SU-DHL-6 (cell line): Measurements from ENCODE around the gene SSR3.

ENCODE experiments used
- H2AFZ ChIP-seq: fragments of 200-600 bp; sonication (generic); 2 replicates; pipeline ENCODE4 v1.6.1; 2014; ENCODE audit warnings: low read depth, mild to moderate bottlenecking, moderate library complexity, mixed read lengths, antibody characterized with exemption, low read length; ENCODE audit not compliant: severe bottlenecking
- H3F3A ChIP-seq: fragments of 200-600 bp; shearing (Covaris generic); 2 replicates; pipeline ENCODE4 v1.6.0; 2016; ENCODE audit warnings: antibody characterized with exemption, mild to moderate bottlenecking; ENCODE audit not compliant: insufficient read depth
- H3K27ac ChIP-seq: fragments of 200-600 bp; sonication (generic); 2 replicates; pipeline ENCODE4 v1.5.1; 2016; ENCODE audit warnings: low read depth, mild to moderate bottlenecking, low read length, moderate library complexity, mixed read lengths
- H3K27me3 ChIP-seq: fragments of 200-600 bp; sonication (generic), shearing (Covaris generic); 2 replicates; pipeline ENCODE4 v1.6.0; 2014; ENCODE audit warnings: mild to moderate bottlenecking, low read length
- H3K36me3 ChIP-seq: fragments of 200-600 bp; sonication (generic); 2 replicates; pipeline ENCODE4 v1.6.1; 2014; ENCODE audit warnings: mild to moderate bottlenecking, low read length, mixed read lengths
- H3K4me2 ChIP-seq: fragments of 300-600, 200-600 bp; shearing (Covaris generic), sonication (generic); 2 replicates; pipeline ENCODE4 v1.6.0; 2014; ENCODE audit warnings: low read length, low read depth, mild to moderate bottlenecking; ENCODE audit not compliant: poor library complexity, severe bottlenecking
- H3K4me3 ChIP-seq: fragments of 200-600 bp; sonication (generic); 2 replicates; pipeline ENCODE4 v1.5.1; 2014; ENCODE audit warnings: antibody characterized with exemption, low read length, mild to moderate bottlenecking, mixed read lengths; ENCODE audit not compliant: insufficient read depth, poor library complexity, severe bottlenecking
- H3K79me2 ChIP-seq: fragments of 200-600 bp; sonication (generic); 2 replicates; pipeline ENCODE4 v1.6.1; 2014; ENCODE audit warnings: mild to moderate bottlenecking, low read length, moderate library complexity; ENCODE audit not compliant: insufficient read depth
- H3K9ac ChIP-seq: fragments of 200-600 bp; sonication (generic); 2 replicates; pipeline ENCODE4 v1.7.0; 2014; ENCODE audit warnings: mild to moderate bottlenecking, low read length
- H3K9me2 ChIP-seq: fragments of 200-600 bp; sonication (generic); replicated peaks from 2 replicates; pipeline ENCODE4 v1.6.1; 2014; ENCODE audit warnings: low read length; ENCODE audit not compliant: insufficient read depth
- H3K9me3 ChIP-seq: fragments of 200-600 bp; sonication (generic); 2 replicates; pipeline ENCODE4 v1.6.1; 2014; ENCODE audit warnings: low read length, mixed read lengths; ENCODE audit not compliant: insufficient read depth
- H4K20me1 ChIP-seq: fragments of 200-600 bp; sonication (generic); 2 replicates; pipeline ENCODE4 v1.6.1; 2014; ENCODE audit warnings: low read depth, mild to moderate bottlenecking, antibody characterized with exemption, low read length, moderate library complexity, mixed read lengths
- CTCF ChIP-seq: fragments of 200-600 bp; sonication (generic); IDR thresholded peaks from one replicate; pipeline ENCODE4 v1.5.1; 2017; ENCODE audit warnings: antibody characterized with exemption, mild to moderate bottlenecking, low read length, moderate library complexity; ENCODE audit not compliant: insufficient read depth, poor library complexity, severe bottlenecking
- EZH2phosphoT487 ChIP-seq: fragments of 200-600 bp; sonication (generic), shearing (Covaris generic); conservative IDR thresholded peaks from 2 replicates; pipeline ENCODE4 v1.6.1; 2018; ENCODE audit warnings: mild to moderate bottlenecking, antibody characterized with exemption, low read length, moderate library complexity, mixed read lengths

Gene SSR3

GRCh38 chr3:156519758-156520162, 35.2 kb downstream of the SSR3 start:
- H3K27me3 ChIP-seq: no peaks in the 10 kb centered on the region
- H3K79me2 ChIP-seq: no peaks in the 10 kb centered on the region
- no peaks in the 10 kb centered on the region for H3K9me3 ChIP-seq
- no peaks in the 10 kb centered on the region for H3K36me3 ChIP-seq
- no peak for TF ChIP-seq EZH2phosphoT487
- TF ChIP-seq CTCF: no peak
- H3K9me2 ChIP-seq: no peaks in the 10 kb centered on the region
- H3K9ac ChIP-seq: no peak overlapping the region
- no peak overlapping the region for H3K4me2 ChIP-seq
- H2AFZ ChIP-seq: no peak overlapping the region
- H4K20me1 ChIP-seq: no peaks in the 10 kb centered on the region
- no peak overlapping the region for H3K4me3 ChIP-seq
- no peak overlapping the region for H3K27ac ChIP-seq
- H3F3A ChIP-seq: no peaks in the 10 kb centered on the region

- no peak overlapping the region for H3K9ac ChIP-seq
- H3F3A ChIP-seq: no peaks in the 10 kb centered on the region
- no peaks in the 10 kb centered on the region for H3K9me2 ChIP-seq
- no peak overlapping the region for H2AFZ ChIP-seq
- H3K36me3 ChIP-seq: no peaks in the 10 kb centered on the region
- no peaks in the 10 kb centered on the region for H4K20me1 ChIP-seq
- TF ChIP-seq CTCF (no peak), EZH2phosphoT487 (no peak)
- H3K79me2 ChIP-seq: no peaks in the 10 kb centered on the region
- H3K27me3 ChIP-seq: no peaks in the 10 kb centered on the region
- H3K27ac ChIP-seq: no peak overlapping the region
- no peak overlapping the region for H3K4me2 ChIP-seq
- H3K9me3 ChIP-seq: no peaks in the 10 kb centered on the region
- H3K4me3 ChIP-seq: no peak overlapping the region
Measured at GRCh38 chr3:156518726-156519125, 36.2 kb downstream of the SSR3 start.

- Histone ChIP-seq H3K9me2 (no peaks in the 10 kb centered on the region), H4K20me1 (no peaks in the 10 kb centered on the region), H3K27ac (no peak overlapping the region), H3K4me3 (no peak overlapping the region), H2AFZ (no peak overlapping the region), H3K9me3 (no peaks in the 10 kb centered on the region), H3K79me2 (no peaks in the 10 kb centered on the region), H3K36me3 (no peaks in the 10 kb centered on the region), H3K4me2 (no peak overlapping the region), H3K27me3 (no peaks in the 10 kb centered on the region), H3K9ac (no peak overlapping the region), H3F3A (no peaks in the 10 kb centered on the region)
- TF ChIP-seq EZH2phosphoT487: no peak
- TF ChIP-seq CTCF: no peak
Measured at GRCh38 chr3:156516961-156517360, 38.0 kb downstream of the SSR3 start.

- no peaks in the 10 kb centered on the region for H3K27me3 ChIP-seq
- H3K36me3 ChIP-seq: no peaks in the 10 kb centered on the region
- H3K9me3 ChIP-seq: no peaks in the 10 kb centered on the region
- H2AFZ ChIP-seq: no peak overlapping the region
- no peak overlapping the region for H3K4me2 ChIP-seq
- H3K9ac ChIP-seq: no peak overlapping the region
- H3K9me2 ChIP-seq: no peaks in the 10 kb centered on the region
- H3K79me2 ChIP-seq: no peaks in the 10 kb centered on the region
- H3K27ac ChIP-seq: no peak overlapping the region
- no peaks in the 10 kb centered on the region for H4K20me1 ChIP-seq
- TF ChIP-seq CTCF: no peak
- no peak for TF ChIP-seq EZH2phosphoT487
- no peak overlapping the region for H3K4me3 ChIP-seq
- H3F3A ChIP-seq: no peaks in the 10 kb centered on the region
Measured at GRCh38 chr3:156516284-156516683, 38.6 kb downstream of the SSR3 start.
